CD14-positive monocyte (primary cell): Measurements from ENCODE around the gene SERPINB12. TPM values are rescaled to one million over a fixed set of nuclear protein-coding genes. Genes with fewer than 3 reads are reported as not detected.

ENCODE experiments used
- DNase-seq, 3 donors: peaks; one replicate each; pipeline ENCODE4 v3.0.0-alpha.2; 2011 to 2022
- H2AFZ ChIP-seq: 2 replicates; pipeline ENCODE4 v1.6.0; 2012; ENCODE audit warnings: mild to moderate bottlenecking, low read depth, low read length, inconsistent platforms; ENCODE audit not compliant: insufficient read depth, poor library complexity, severe bottlenecking
- H3K27ac ChIP-seq, 2 donors: 1 replicate in 1 of 2; 2 replicates in 1 of 2; pipeline ENCODE4 v1.5.1; 2012 to 2013; ENCODE audit warnings: low read length in 2 of 2, control low read depth in 1 of 2, inconsistent platforms in 1 of 2, low read depth in 1 of 2, mild to moderate bottlenecking in 1 of 2
- H3K27me3 ChIP-seq, 2 donors: one replicate each; pipeline versions ENCODE4 v1.6.0 to v1.6.1; 2011 to 2013; ENCODE audit warnings: low read length in 2 of 2; ENCODE audit not compliant: control insufficient read depth in 2 of 2, insufficient read depth in 2 of 2
- H3K36me3 ChIP-seq, 2 donors: replicated peaks in 1 of 2; 1 replicate in 1 of 2; 2 replicates in 1 of 2; pipeline versions ENCODE4 v1.5.1 to v1.6.1; 2012 to 2013; ENCODE audit warnings: low read length in 2 of 2, control low read depth in 1 of 2, inconsistent platforms in 1 of 2, mild to moderate bottlenecking in 1 of 2; ENCODE audit not compliant: insufficient read depth in 2 of 2, control insufficient read depth in 1 of 2
- H3K4me1 ChIP-seq, 2 donors: 1 replicate in 1 of 2; 2 replicates in 1 of 2; pipeline versions ENCODE4 v1.5.1 to v1.6.1; 2012 to 2013; ENCODE audit warnings: low read length in 2 of 2, control low read depth in 1 of 2, inconsistent platforms in 1 of 2, mild to moderate bottlenecking in 1 of 2, moderate library complexity in 1 of 2; ENCODE audit not compliant: insufficient read depth in 2 of 2, control insufficient read depth in 1 of 2
- H3K4me2 ChIP-seq: replicated peaks from 2 replicates; pipeline ENCODE3; 2012; ENCODE audit warnings: low read length, moderate library complexity, mild to moderate bottlenecking; ENCODE audit not compliant: poor library complexity, severe bottlenecking; ENCODE audit errors: extremely low read depth
- H3K4me3 ChIP-seq, 3 experiments: fragments of 200-600 bp in 1 of 3; sonication (generic) in 1 of 3; replicated peaks in 1 of 3; 1 replicate in 2 of 3; 2 replicates in 1 of 3; pipeline ENCODE4 v1.5.1; 2011 to 2013; ENCODE audit warnings: low read length in 3 of 3, mild to moderate bottlenecking in 3 of 3, control low read depth in 2 of 3, low read depth in 2 of 3, inconsistent platforms in 1 of 3, moderate library complexity in 1 of 3
- H3K79me2 ChIP-seq: 2 replicates; pipeline ENCODE4 v1.6.0; 2012; ENCODE audit warnings: mild to moderate bottlenecking, control low read depth, inconsistent platforms, low read length, moderate library complexity; ENCODE audit not compliant: insufficient read depth
- H3K9ac ChIP-seq: 2 replicates; pipeline ENCODE4 v1.6.0; 2017; ENCODE audit warnings: low read length, mild to moderate bottlenecking; ENCODE audit not compliant: insufficient read depth, poor library complexity, severe bottlenecking
- H3K9me3 ChIP-seq, 2 donors: replicated peaks in 1 of 2; 1 replicate in 1 of 2; 2 replicates in 1 of 2; pipeline versions ENCODE4 v1.5.1 to v1.6.1; 2012 to 2013; ENCODE audit warnings: low read length in 2 of 2, control low read depth in 1 of 2; ENCODE audit not compliant: control insufficient read depth in 1 of 2, insufficient read depth in 1 of 2
- H4K20me1 ChIP-seq: 2 replicates; pipeline ENCODE4 v1.6.0; 2012; ENCODE audit warnings: mild to moderate bottlenecking, low read length, control low read depth, moderate library complexity; ENCODE audit not compliant: insufficient read depth
- H3K27ac Mint-ChIP-seq, 7 donors: one replicate each; pipeline ENCODE4 v1.8.0; 2020; ENCODE audit warnings: mild to moderate bottlenecking in 7 of 7, mixed read lengths in 7 of 7, moderate library complexity in 6 of 7, inconsistent platforms in 2 of 7
- H3K27me3 Mint-ChIP-seq, 3 donors: one replicate each; pipeline ENCODE4 v1.8.0; 2021 to 2022; ENCODE audit warnings: low read depth in 3 of 3, mild to moderate bottlenecking in 3 of 3, mixed read lengths in 3 of 3, moderate library complexity in 3 of 3, inconsistent platforms in 1 of 3
- H3K36me3 Mint-ChIP-seq, 2 donors: one replicate each; pipeline ENCODE4 v1.8.0; 2020; ENCODE audit warnings: mixed read lengths in 2 of 2, inconsistent platforms in 1 of 2, mild to moderate bottlenecking in 1 of 2
- H3K4me1 Mint-ChIP-seq: one replicate; pipeline ENCODE4 v1.8.0; 2020; ENCODE audit warnings: mild to moderate bottlenecking, mixed read lengths
- H3K4me3 Mint-ChIP-seq, 2 donors: one replicate each; pipeline ENCODE4 v1.8.0; 2020; ENCODE audit warnings: mild to moderate bottlenecking in 2 of 2, mixed read lengths in 2 of 2, moderate library complexity in 1 of 2
- H3K9me3 Mint-ChIP-seq, 7 donors: one replicate each; pipeline ENCODE4 v1.8.0; 2020 to 2022; ENCODE audit warnings: mixed read lengths in 7 of 7, mild to moderate bottlenecking in 6 of 7, moderate library complexity in 6 of 7, inconsistent platforms in 2 of 7
- CTCF ChIP-seq: fragments of 200-600 bp; IDR thresholded peaks from one replicate; pipeline ENCODE4 v1.8.0; 2022; ENCODE audit warnings: antibody characterized with exemption, mild to moderate bottlenecking
- WGBS: methylation state at CpG from one replicate; pipeline ENCODE4 v1.1.5; 2013; ENCODE audit warnings: missing lambda C conversion rate; ENCODE audit not compliant: insufficient coverage; 5-methylcytosine and 5-hydroxymethylcytosine counted together
- intact Hi-C, 2 donors: fragments of 100-400 bp; cut with micrococcal nuclease; formaldehyde crosslinking; loops; one replicate each; pipeline versions ENCODE4 v1.15.0 to v1.15.1; 2023
- polyA plus RNA-seq, 3 donors: library from polyadenylated mRNA; depleted of rRNA in 1 of 3; unstranded in 2 of 3; stranded (reverse) in 1 of 3; fragments of 300-500 nt in 2 of 3; fragments of >200 nt in 1 of 3; fragmentation: Illumina TruSeq in 2 of 3; gene quantifications; 1 replicate in 2 of 3; 2 replicates in 1 of 3; pipeline ENCODE4 v1.2.3, GENCODE V29; 2012 to 2021

Gene SERPINB12
- polyA plus RNA-seq, 3 donors = not detected

GRCh38 chr18:63596964-63597363, 54.8 kb downstream of the SERPINB12 start:
- no peak for TF ChIP-seq CTCF
- Histone ChIP-seq H3K79me2 (no peaks in the 10 kb centered on the region), H4K20me1 (no peaks in the 10 kb centered on the region), H3K27me3 (no peaks in the 10 kb centered on the region), H3K36me3 (no peaks in the 10 kb centered on the region), H2AFZ (no peak overlapping the region), H3K27ac (no peak overlapping the region), H3K4me2 (no peak overlapping the region), H3K4me3 (no peak overlapping the region), H3K9ac (no peak overlapping the region), H3K9me3 (no peaks in the 10 kb centered on the region), H3K4me1 (no peaks in the 10 kb centered on the region)
- Mint-ChIP-seq H3K9me3 (peaks cover 0 to 5% (median 0%) of the 10 kb centered on the region in 7 donors), H3K27ac (no peak overlapping the region), H3K27me3 (peaks cover 0 to 9% (median 1%) of the 10 kb centered on the region in 3 donors), H3K4me3 (no peak overlapping the region), H3K4me1 (no peaks in the 10 kb centered on the region), H3K36me3 (peaks cover 0 to 1% of the 10 kb centered on the region in 2 donors)
- DNase-seq = no peak
- intact Hi-C loops = no loop called here
- WGBS = 90% methylated on average over 10 of the region's 14 CpGs

- H2AFZ ChIP-seq = no peak overlapping the region
- TF ChIP-seq CTCF = no peak
- no peak for DNase-seq
Measured at GRCh38 chr18:63603355-63603754, 61.2 kb downstream of the SERPINB12 start.

More at GRCh38 chr18:63603355-63603754, 61.2 kb downstream of the SERPINB12 start:
- H3K27me3 Mint-ChIP-seq = peaks cover 0 to 8% (median 1%) of the 10 kb centered on the region in 3 donors
- peak overlapping the region in 1 of 3 experiments; percentile 20 for H3K4me3 ChIP-seq
- no peak overlapping the region for H3K27ac ChIP-seq
- WGBS = no CpG with 5 or more reads among the region's 1 CpG
- H3K4me1 ChIP-seq = peaks cover 8 to 19% of the 10 kb centered on the region in 2 donors
- peaks cover 20% of the 10 kb centered on the region for H3K4me1 Mint-ChIP-seq
- no peaks in the 10 kb centered on the region for H3K36me3 Mint-ChIP-seq
- no peak overlapping the region for H3K4me3 Mint-ChIP-seq
- peak overlapping the region in 1 of 7 donors; percentile 16 for H3K27ac Mint-ChIP-seq
- no peaks in the 10 kb centered on the region for H3K36me3 ChIP-seq
- peak overlapping the region; percentile 11 for H3K4me2 ChIP-seq
- no peaks in the 10 kb centered on the region for H3K9me3 ChIP-seq
- no peaks in the 10 kb centered on the region for H3K27me3 ChIP-seq
- no peak overlapping the region for H3K9ac ChIP-seq
- intact Hi-C loops = no loop called here
- no peaks in the 10 kb centered on the region for H3K79me2 ChIP-seq
- H4K20me1 ChIP-seq = no peaks in the 10 kb centered on the region
- peaks cover 0 to 5% (median 0%) of the 10 kb centered on the region in 7 donors for H3K9me3 Mint-ChIP-seq
